H7 (cell line): Measurements from ENCODE around the gene AOPEP. TPM values are rescaled to one million over a fixed set of nuclear protein-coding genes. Genes with fewer than 3 reads are reported as not detected.

Experiments used
- DNase-seq: peaks from one replicate; pipeline ENCODE4 v3.0.0; 2012
- H3K27me3 ChIP-seq: 2 replicates; pipeline ENCODE4 v1.6.0; 2011; ENCODE audit warnings: mild to moderate bottlenecking, low read length; ENCODE audit not compliant: control insufficient read depth, insufficient read depth
- H3K36me3 ChIP-seq: replicated peaks from 2 replicates; pipeline ENCODE4 v1.5.1; 2011; ENCODE audit warnings: low read length; ENCODE audit not compliant: control insufficient read depth, insufficient read depth
- H3K4me3 ChIP-seq: 2 replicates; pipeline ENCODE4 v1.5.1; 2011; ENCODE audit warnings: low read depth, mild to moderate bottlenecking, control low read depth, low read length, moderate library complexity; ENCODE audit not compliant: insufficient read depth
- total RNA-seq: library from RNA; depleted of rRNA; stranded (reverse); fragments of >200 nt; shearing (Covaris generic); gene quantifications from 2 replicates; pipeline ENCODE4 v1.2.3, GENCODE V29; 2014

The AOPEP gene
- total RNA-seq, 1 experiment from 2014 or later = 12.1 TPM

DNA sequence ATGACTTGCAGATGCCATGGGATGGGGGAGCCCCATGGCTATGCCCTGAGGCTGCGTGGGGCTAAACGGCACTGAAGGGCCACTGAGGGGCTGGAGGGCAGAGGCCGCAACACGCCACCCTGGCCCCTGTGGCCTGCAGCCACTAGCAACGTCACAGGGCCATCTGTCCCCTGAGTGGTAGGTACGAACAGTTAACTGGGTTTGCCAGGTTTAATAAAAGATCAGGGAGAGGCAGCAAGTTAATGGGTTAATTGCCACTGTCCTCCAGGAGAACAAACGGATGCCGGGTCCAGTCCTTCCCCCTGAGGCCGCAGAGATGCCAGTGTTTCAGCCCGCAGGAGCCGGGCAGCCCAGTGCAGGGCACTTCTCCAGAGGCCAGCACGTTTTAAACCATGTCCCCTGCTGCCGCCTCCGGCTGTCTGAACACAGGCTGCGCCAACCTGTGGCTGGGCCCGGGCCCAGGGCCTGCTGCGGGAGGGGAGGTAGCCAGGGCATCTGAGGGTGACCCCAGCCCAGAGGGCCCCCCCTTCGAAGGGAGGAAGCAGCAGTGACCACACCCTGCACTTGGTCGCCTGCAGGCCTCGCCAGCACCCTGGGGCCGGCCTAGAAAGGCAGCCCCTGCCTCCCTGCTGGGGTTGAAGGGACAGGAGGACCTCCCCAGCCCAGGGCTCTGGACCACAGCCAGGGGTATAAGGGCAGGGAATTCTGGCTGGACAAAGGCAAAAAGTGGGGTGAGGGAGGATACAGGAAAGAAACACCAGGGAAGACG is 363.7 kb downstream of the AOPEP start:
- Histone ChIP-seq H3K4me3 (no peak overlapping the region), H3K36me3 (no peaks in the 10 kb centered on the region; the same call in 1 of the 2 replicates), H3K27me3 (no peaks in the 10 kb centered on the region)
- peak; percentile 56 for DNase-seq

DNA sequence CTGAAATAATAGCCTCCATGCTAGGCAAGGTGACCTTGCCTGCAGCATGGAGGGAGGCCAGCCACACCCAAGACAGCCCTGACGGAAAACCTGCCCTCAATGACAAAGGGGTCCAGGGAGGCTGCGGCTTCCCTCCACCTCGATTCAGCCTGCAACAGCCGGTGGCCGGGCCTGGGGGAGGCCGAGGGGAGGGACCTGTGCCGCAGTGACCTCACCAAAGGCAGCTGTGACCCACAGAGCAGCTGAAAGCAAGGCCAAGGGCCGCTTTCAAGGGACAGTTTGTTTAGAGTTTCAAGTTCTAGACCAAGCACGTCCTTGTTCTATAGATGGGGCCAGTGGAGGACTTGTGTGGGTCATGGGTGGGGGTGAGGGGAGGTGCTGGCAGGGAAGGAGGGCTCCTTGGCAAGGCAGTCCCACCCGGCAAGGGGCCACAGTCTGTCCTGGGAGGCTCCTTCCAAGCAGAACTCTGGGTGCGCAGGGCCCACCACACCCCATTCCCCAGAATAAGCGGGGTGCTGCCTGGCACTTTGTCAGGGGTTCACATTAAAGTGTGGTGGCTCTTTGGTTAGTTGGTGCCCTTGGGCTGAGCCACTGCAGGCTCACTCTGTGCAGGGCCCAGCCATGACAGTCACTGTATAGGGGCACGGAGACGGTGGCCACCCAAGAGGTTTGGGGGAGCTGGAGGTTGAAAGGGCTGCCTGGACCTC is 364.5 kb downstream of the AOPEP start:
- Histone ChIP-seq H3K36me3 (no peaks in the 10 kb centered on the region; the same call in 1 of the 2 replicates), H3K27me3 (no peaks in the 10 kb centered on the region), H3K4me3 (no peak overlapping the region)
- DNase-seq = peak; percentile 68

DNA sequence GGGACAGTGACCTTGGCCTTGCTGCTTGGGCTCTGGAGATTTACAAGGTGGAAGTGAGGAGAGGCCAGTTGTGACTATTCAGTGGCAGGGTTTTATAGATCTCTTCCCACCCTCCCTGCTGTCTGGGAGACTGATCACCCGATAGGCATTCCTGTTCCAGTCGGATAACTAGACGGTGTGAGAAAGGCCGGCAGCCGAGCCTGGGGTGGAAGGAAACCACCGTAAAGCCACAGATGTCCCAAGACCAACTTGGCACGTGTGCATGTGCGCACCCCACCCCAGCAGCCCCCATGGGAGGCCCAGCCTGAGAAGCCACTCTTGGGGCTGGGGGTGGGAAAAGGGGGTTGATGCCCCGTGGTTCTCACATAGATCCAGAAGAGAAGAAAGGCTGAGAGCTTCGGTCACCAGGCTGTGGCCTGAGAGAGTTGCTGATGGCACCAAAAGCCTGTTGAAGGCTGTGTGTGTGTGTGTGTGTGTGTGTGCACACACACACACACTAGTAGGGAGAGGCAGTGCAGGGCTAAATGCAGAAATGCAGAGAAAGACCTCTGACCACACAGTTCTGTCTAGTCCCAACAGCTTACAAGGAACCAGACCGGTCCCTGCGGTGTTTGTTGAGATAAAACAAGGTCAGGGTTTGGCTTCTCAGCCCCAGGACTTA is 365.2 kb downstream of the AOPEP start:
- H3K4me3 ChIP-seq = no peak overlapping the region
- H3K27me3 ChIP-seq = no peaks in the 10 kb centered on the region
- no peaks in the 10 kb centered on the region for H3K36me3 ChIP-seq
- peak; percentile 39 for DNase-seq

DNA sequence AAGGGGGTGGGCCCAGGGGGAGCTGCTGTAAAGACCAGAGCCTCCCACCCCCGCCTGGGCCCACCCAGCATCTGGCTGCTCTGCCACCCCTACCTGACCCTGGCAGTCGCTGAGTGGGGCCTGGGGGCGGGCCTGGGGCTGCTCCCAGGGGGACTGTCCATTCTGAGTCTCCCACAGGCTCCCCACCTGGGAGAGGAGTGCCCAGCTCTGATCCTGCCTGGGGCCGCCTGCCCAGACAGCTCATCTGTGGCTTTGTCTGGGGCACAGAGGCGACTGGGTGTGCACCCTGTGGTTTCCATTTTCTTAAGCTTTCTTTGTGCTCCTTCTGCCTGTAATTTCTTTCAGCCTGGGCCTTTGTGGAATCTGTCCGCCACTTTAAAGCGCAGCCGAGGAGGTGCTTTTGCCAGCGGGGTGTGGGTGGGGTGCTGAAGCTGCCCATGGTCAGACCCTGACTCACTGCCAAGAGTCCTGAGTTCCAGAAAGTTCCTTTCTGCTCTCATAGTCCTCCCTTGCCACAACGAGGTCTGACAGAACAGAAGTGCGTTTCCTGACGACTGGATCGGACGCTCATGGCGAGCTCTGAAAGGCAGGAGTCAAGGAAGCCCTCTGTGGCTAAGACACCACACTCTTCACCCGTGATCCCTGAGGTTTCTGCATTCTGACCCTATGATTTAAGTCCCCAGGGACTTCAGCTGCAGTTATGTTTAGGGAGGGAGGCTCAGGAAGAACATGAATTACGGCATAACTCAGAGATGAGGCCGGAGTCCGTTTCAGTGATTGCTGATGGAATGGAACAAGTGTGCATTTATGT is 366.0 kb downstream of the AOPEP start:
- Histone ChIP-seq H3K27me3 (no peaks in the 10 kb centered on the region), H3K36me3 (no peaks in the 10 kb centered on the region), H3K4me3 (no peak overlapping the region)
- peak; percentile 84 for DNase-seq

DNA sequence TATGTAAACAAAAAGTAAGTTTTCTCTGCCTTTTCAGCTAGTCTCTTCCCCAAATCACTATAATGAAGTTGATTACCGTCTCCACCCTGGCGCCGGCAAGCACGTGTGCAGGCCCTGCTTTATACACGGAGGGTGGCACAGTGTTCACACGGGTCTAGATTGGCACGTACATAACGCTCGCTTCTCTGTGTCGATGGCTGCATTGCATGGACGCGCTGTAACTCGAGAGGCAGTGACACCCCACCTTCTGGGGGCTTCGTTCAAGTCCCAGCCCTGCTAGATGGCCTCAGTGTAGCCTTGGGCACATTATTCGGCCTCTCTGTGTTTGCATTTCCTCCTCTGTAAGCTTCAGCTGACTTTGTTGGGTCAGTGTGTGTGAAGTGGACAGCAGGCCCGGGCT is 367.1 kb downstream of the AOPEP start:
- Histone ChIP-seq H3K36me3 (no peaks in the 10 kb centered on the region), H3K27me3 (no peaks in the 10 kb centered on the region), H3K4me3 (no peak overlapping the region)
- DNase-seq = no peak

DNA sequence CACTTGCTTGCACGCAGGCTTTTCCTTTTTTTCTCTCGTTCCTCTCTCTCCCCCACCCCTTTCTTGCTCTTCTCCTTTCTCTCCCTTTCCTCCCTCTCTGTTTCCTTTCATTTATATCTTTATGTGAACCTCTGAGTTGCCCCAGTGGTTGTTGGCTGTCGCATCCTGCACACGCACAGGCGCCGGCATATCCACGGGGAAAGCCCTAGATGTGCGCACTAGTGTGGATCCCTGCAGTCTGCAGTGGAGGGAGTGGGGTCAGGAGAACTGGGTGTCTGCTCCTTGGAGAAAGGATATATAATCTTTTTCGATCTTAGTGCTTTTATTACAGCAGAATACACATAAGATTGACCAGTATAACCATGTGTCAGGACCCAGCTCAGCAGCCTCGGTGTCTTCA is 367.5 kb downstream of the AOPEP start:
- no peak for DNase-seq
- Histone ChIP-seq H3K36me3 (no peaks in the 10 kb centered on the region), H3K27me3 (no peaks in the 10 kb centered on the region), H3K4me3 (no peak overlapping the region)

DNA sequence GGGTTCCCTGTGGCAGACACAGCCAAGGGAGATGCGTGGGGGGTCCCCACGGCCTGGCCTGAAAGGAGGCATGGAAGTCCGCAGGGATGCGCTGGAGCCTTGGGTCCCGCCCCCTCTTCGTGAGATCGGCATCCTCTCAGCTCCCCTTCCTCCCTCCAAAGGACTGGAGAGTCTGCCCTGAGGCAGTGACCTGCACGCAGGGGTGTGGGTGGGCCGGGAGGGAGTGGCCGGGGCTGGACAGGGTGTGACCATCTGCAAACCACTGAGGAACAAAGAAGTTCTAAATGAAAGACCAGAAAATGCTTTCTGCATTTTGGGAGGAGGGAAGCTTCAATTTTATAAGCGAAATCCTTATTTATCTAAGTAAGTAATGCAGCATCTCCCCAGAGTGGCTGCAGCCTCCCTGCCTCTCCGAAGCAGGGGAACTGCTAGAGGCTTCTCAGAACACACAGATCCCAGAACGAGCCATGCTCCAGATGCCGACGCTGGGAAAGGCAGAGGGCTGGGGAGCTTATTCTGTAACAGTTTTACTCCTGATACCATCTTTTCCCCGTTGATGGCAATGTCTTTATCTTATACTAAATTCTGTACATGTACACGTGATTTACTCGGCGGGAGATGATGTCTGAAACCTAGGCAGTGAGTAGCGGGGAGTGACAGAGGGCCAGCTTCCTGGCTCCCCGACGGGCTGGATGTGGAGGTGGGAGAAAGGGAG is 369.3 kb downstream of the AOPEP start:
- H3K27me3 ChIP-seq = no peaks in the 10 kb centered on the region
- H3K4me3 ChIP-seq = no peak overlapping the region
- peak; percentile 57 for DNase-seq
- H3K36me3 ChIP-seq = no peaks in the 10 kb centered on the region

DNA sequence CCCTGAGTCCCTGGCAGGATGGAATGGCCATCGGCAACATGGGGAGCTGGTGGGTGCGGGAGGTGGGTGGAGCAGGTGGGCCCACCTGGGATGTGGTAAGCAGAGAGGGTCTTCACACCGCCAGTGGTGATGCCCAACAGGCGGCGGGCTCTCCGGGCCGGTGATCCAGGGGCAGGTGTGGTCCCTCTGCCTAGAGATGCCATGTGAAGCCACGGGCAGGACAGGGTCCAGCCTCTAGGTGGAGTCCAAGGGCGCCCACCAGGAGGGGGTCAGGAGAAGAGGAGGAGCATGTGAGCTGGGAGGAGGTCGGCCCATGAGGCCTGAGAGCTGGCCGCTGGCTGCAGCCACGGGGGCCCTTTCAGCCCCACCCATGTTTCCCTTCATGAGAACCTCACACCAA is 369.9 kb downstream of the AOPEP start:
- H3K4me3 ChIP-seq = no peak overlapping the region
- no peaks in the 10 kb centered on the region for H3K27me3 ChIP-seq
- no peaks in the 10 kb centered on the region; the same call in 1 of the 2 replicates for H3K36me3 ChIP-seq
- peak; percentile 77 for DNase-seq

DNA sequence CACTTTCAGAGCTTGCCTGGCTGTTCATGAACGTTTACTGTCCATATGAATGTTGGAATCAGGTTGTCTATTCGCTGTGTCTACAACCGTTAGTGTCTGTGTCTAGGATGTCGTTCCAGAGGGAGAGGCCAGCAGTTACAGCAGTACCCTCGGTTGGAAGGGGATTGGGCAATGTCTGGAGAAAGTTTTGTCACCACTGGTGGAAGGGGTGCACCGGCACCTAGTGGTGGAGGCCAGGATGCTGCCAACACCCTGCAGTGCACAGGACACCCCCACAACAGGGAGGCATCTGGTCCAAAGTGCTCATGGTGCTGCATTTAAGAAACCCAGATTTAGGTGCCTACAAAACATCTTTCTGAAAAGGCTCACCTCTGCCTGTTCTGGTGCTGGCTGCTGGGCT is 370.3 kb downstream of the AOPEP start:
- DNase-seq = peak; percentile 34
- no peak overlapping the region for H3K4me3 ChIP-seq
- no peaks in the 10 kb centered on the region for H3K27me3 ChIP-seq
- H3K36me3 ChIP-seq = no peaks in the 10 kb centered on the region; the same call in 1 of the 2 replicates

DNA sequence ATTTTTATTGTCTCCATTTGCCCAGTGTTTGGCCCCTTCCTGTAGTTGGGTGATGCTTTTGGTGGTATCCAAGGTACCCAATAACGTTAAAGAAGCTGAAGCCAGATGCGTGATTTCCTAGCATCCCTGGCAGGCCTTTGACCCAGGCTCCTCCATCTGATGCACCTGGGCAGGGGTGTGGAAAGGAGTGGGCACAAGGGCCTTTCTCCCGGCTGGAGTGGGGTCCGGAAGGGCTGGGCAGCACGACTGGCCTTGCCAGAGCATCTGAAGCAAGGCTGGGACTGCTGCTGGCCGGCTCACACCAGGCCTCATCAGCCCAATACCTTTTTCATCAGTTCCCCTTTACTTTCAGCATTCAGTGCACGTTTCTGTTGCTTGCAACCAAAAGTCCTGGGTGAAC is 370.8 kb downstream of the AOPEP start:
- Histone ChIP-seq H3K36me3 (no peaks in the 10 kb centered on the region; the same call in 1 of the 2 replicates), H3K4me3 (no peak overlapping the region), H3K27me3 (no peaks in the 10 kb centered on the region)
- DNase-seq = no peak

DNA sequence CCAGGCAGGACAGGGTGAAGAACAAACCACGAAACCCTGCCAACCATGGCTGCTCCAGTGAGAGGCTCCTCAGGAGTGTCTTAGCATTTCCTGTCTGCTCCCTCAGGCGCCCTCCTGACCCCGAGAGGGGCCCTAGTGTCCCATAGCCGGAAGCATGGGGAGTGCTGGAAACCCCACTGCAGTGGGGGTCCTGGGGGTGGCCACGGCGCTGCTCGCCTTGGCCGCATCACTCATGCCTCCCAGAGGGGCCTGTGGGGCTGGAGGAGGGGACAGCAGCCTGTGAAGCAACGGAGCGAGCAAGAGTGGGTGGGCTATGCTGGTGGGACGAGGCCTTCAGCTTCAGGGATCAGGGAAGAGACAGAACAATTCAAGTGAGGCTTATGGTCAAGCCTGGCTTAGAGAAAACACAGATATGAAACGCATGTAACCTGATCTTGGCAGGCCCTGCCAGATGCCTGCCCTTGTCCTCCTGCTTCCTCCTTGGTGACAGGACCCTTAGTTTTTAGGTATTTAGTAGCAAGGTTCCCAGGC is 372.0 kb downstream of the AOPEP start:
- no peaks in the 10 kb centered on the region; the same call in 1 of the 2 replicates for H3K36me3 ChIP-seq

DNA sequence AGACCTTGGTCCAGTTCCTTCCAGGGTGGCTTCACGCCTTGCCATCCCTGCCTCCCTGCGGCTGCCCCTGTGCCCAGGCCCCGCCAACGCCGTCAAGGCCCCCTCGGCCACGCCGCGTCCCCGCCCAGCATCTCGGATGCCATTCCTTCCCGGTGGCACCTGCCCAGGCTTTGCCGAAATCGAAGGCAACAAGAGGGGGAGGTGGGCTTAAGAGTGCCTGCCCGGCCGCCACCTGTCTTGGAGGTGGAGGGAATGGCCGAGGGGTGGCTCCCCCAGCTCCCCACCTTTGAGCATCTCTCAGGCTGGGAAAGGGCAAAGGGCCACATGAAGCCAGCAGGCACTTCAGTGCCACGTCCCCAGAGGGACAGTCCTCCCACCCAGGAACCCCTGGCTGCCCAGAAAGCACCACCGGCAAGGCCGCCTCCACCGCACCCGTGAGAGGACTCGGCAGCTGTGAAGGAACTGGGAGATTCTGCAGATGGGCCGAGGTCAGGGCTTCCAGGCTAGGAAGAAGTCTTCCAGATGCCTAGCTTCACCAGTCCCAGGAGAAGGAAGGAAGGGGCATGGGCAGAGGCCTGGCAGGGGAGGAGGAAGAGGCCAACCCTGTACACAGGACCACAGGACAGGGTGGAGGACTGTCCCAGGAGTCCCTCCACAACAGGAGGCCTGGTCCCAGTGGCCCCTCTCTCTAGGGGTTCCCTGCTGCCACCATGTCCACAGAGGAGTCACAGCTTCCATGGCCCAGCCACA is 373.0 kb downstream of the AOPEP start:
- no peaks in the 10 kb centered on the region for H3K27me3 ChIP-seq
- no peak overlapping the region for H3K4me3 ChIP-seq
- H3K36me3 ChIP-seq = no peaks in the 10 kb centered on the region; the same call in 1 of the 2 replicates
- DNase-seq = peak; percentile 51

More for the DNA sequence above, 372.0 kb downstream of the AOPEP start:
- H3K4me3 ChIP-seq = no peak overlapping the region
- peak; percentile 52 for DNase-seq
- H3K27me3 ChIP-seq = no peaks in the 10 kb centered on the region

DNA sequence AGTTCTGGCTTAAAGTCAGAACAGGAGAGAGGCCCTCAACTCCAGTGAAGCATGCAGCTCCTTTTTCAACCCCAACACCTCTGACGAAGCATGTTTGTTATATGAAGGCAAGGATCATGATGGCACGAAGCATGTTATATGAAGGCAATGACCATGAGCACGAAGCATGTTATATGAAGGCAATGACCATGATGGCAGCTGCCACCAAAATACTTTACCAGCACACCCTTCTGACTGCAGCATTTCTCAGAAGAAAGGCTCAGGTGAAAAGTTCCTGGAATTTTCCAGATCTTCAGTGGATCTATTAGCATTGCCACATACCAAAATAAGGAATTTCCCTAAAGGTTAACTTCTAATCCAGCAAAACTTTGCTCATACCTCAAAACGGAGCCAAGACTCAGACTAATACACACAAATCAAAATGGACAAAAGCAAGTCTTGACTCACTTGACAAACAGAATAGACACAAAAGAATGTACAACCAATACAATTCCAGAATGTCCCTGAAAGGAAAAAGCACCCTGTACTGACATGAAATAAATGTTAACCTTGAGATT is 373.6 kb downstream of the AOPEP start:
- DNase-seq = no peak
- Histone ChIP-seq H3K36me3 (no peaks in the 10 kb centered on the region; the same call in 1 of the 2 replicates), H3K27me3 (no peaks in the 10 kb centered on the region), H3K4me3 (no peak overlapping the region)
